CD4-positive, alpha-beta T cell (primary cell): Measurements from ENCODE around the gene MYO1B. TPM values are rescaled to one million over a fixed set of nuclear protein-coding genes. Genes with fewer than 3 reads are reported as not detected.

Source experiments
- ATAC-seq: fragments of 200-7000 bp; cut with Tn5 transposase; one replicate; pipeline ENCODE4 v1.10.0; 2022; ENCODE audit warnings: mild to moderate bottlenecking; ENCODE audit not compliant: poor library complexity
- CTCF ChIA-PET: fragments of 350-600 bp; sonication (Branson Sonifier 250); formaldehyde crosslinking; loops from one replicate; lab custom pipeline; 2021; ENCODE audit warnings: antibody characterized with exemption, inconsistent platforms; lab: Charles Lee
- POLR2A ChIA-PET: fragments of 350-600 bp; sonication (Branson Sonifier 250); formaldehyde crosslinking; loops from one replicate; lab custom pipeline; 2021; ENCODE audit warnings: antibody characterized with exemption, inconsistent platforms; lab: Charles Lee
- DNase-seq, 14 experiments: peaks; one replicate each; pipeline ENCODE4 v3.0.0-alpha.2; 2013 to 2020; ENCODE audit warnings: mixed read lengths in 2 of 14
- H3K27ac ChIP-seq, 2 donors: one replicate each; pipeline versions ENCODE4 v1.5.1 to v1.7.0; 2013; ENCODE audit warnings: low read length in 2 of 2, low read depth in 1 of 2, mild to moderate bottlenecking in 1 of 2
- H3K27me3 ChIP-seq, 2 experiments: 1 replicate in 1 of 2; 2 replicates in 1 of 2; pipeline versions ENCODE4 v1.6.1 to v1.7.0; 2013; ENCODE audit warnings: low read length in 2 of 2, control low read depth in 1 of 2, mild to moderate bottlenecking in 1 of 2, moderate library complexity in 1 of 2; ENCODE audit not compliant: insufficient read depth in 2 of 2, control insufficient read depth in 1 of 2
- H3K36me3 ChIP-seq: one replicate; pipeline ENCODE4 v1.6.1; 2013; ENCODE audit warnings: low read length, control low read depth; ENCODE audit not compliant: insufficient read depth
- H3K4me1 ChIP-seq: one replicate; pipeline ENCODE4 v1.6.1; 2013; ENCODE audit warnings: low read length, control low read depth; ENCODE audit not compliant: insufficient read depth
- H3K4me3 ChIP-seq: one replicate; pipeline ENCODE4 v1.5.1; 2013; ENCODE audit warnings: mild to moderate bottlenecking, low read length, moderate library complexity
- H3K9me3 ChIP-seq, 2 experiments: 1 replicate in 1 of 2; 2 replicates in 1 of 2; pipeline versions ENCODE4 v1.6.1 to v1.7.0; 2013; ENCODE audit warnings: low read length in 2 of 2, mild to moderate bottlenecking in 2 of 2, control low read depth in 1 of 2, moderate library complexity in 1 of 2; ENCODE audit not compliant: control insufficient read depth in 1 of 2, insufficient read depth in 1 of 2
- H3K27ac Mint-ChIP-seq: one replicate; pipeline ENCODE4 v1.8.0; 2020; ENCODE audit warnings: mixed read lengths
- H3K27me3 Mint-ChIP-seq: one replicate; pipeline ENCODE4 v1.8.0; 2021; ENCODE audit warnings: mixed read lengths
- H3K36me3 Mint-ChIP-seq: one replicate; pipeline ENCODE4 v1.8.0; 2021; ENCODE audit warnings: low read depth, mixed read lengths
- H3K4me1 Mint-ChIP-seq: one replicate; pipeline ENCODE4 v1.8.0; 2021; ENCODE audit warnings: low read depth, mixed read lengths
- H3K4me3 Mint-ChIP-seq: one replicate; pipeline ENCODE4 v1.8.0; 2020; ENCODE audit warnings: mild to moderate bottlenecking, mixed read lengths
- H3K9me3 Mint-ChIP-seq: one replicate; pipeline ENCODE4 v1.8.0; 2020; ENCODE audit warnings: mixed read lengths
- CTCF ChIP-seq: fragments of 200-600 bp; IDR thresholded peaks from one replicate; pipeline ENCODE4 v1.8.0; 2022; ENCODE audit warnings: antibody characterized with exemption, mild to moderate bottlenecking
- intact Hi-C, 2 experiments: fragments of 100-400 bp; cut with DNase I in 1 of 2; cut with micrococcal nuclease in 1 of 2; formaldehyde crosslinking; loops; one replicate each; pipeline versions ENCODE4 v1.15.1 to v1.9.0; 2023 to 2025; cut with DNase I, micrococcal nuclease
- total RNA-seq, 174 experiments: library from RNA in 2 of 174; stranded (reverse) in 2 of 174; gene quantifications; one replicate each; pipeline ENCODE4 v1.2.3 and lab custom pipeline; 2021 to 2026

MYO1B gene
- total RNA-seq, 2 experiments from 2014 or later, result 0.98 to 1.3 TPM

- Histone ChIP-seq H3K27ac (no peak overlapping the region), H3K4me3 (no peak overlapping the region), H3K4me1 (no peaks in the 10 kb centered on the region), H3K36me3 (no peaks in the 10 kb centered on the region), H3K27me3 (no peaks in the 10 kb centered on the region), H3K9me3 (no peaks in the 10 kb centered on the region)
- Mint-ChIP-seq H3K27me3 (no peaks in the 10 kb centered on the region), H3K36me3 (no peaks in the 10 kb centered on the region), H3K27ac (no peak overlapping the region), H3K9me3 (no peaks in the 10 kb centered on the region), H3K4me1 (no peaks in the 10 kb centered on the region), H3K4me3 (no peak overlapping the region)
- ATAC-seq, result no peak
- intact Hi-C loops, result no loop called here
- POLR2A ChIA-PET, result no interaction called here
- no peak for DNase-seq
- CTCF ChIA-PET, result no interaction called here
- TF ChIP-seq CTCF, result no peak
Observed at GRCh38 chr2:191401287-191401686, 156.1 kb downstream of the MYO1B start.

- DNase-seq (no peak), ATAC-seq (no peak)
- CTCF ChIA-PET, result interaction anchor here (0.6 kb wide), 1 partner anchor 12 kb away, joined by 4 read pairs; no protein-coding TSS in a partner anchor
- H3K4me3 Mint-ChIP-seq, result no peak overlapping the region
- POLR2A ChIA-PET, result no interaction called here
- Histone ChIP-seq H3K9me3 (no peaks in the 10 kb centered on the region), H3K4me3 (no peak overlapping the region), H3K36me3 (no peaks in the 10 kb centered on the region), H3K27me3 (no peaks in the 10 kb centered on the region), H3K27ac (no peak overlapping the region), H3K4me1 (no peaks in the 10 kb centered on the region)
- intact Hi-C loops, result no loop called here
- H3K9me3 Mint-ChIP-seq, result no peaks in the 10 kb centered on the region
- no peaks in the 10 kb centered on the region for H3K4me1 Mint-ChIP-seq
- no peak for TF ChIP-seq CTCF
- no peak overlapping the region for H3K27ac Mint-ChIP-seq
- no peaks in the 10 kb centered on the region for H3K27me3 Mint-ChIP-seq
- H3K36me3 Mint-ChIP-seq, result no peaks in the 10 kb centered on the region
Observed at GRCh38 chr2:191402966-191403565, 157.9 kb downstream of the MYO1B start.

- Mint-ChIP-seq H3K27ac (no peak overlapping the region), H3K4me1 (no peaks in the 10 kb centered on the region), H3K36me3 (no peaks in the 10 kb centered on the region), H3K27me3 (no peaks in the 10 kb centered on the region), H3K4me3 (no peak overlapping the region), H3K9me3 (no peaks in the 10 kb centered on the region)
- intact Hi-C loops, result no loop called here
- H3K36me3 ChIP-seq, result no peaks in the 10 kb centered on the region
- no peaks in the 10 kb centered on the region for H3K4me1 ChIP-seq
- no peak for TF ChIP-seq CTCF
- H3K27me3 ChIP-seq, result no peaks in the 10 kb centered on the region
- ChIA-PET CTCF (no interaction called here), POLR2A (no interaction called here)
- ATAC-seq (no peak), DNase-seq (no peak)
- no peaks in the 10 kb centered on the region for H3K9me3 ChIP-seq
- no peak overlapping the region for H3K4me3 ChIP-seq
- H3K27ac ChIP-seq, result no peak overlapping the region
Observed at GRCh38 chr2:191404568-191404991, 159.4 kb downstream of the MYO1B start.
